GM23248 (cell line): Measurements from ENCODE around the gene SLC2A4.

Experiments
- EZH2 ChIP-seq: fragments of 200-600 bp; sonication (generic); IDR thresholded peaks from 2 replicates; pipeline ENCODE4 v1.6.1; 2018; ENCODE audit warnings: antibody characterized with exemption, mild to moderate bottlenecking; ENCODE audit not compliant: insufficient read depth, poor library complexity, severe bottlenecking
- EZH2phosphoT487 ChIP-seq: fragments of 200-600 bp; sonication (generic); IDR thresholded peaks from 2 replicates; pipeline ENCODE4 v1.6.1; 2018; ENCODE audit warnings: antibody characterized with exemption, moderate library complexity, mild to moderate bottlenecking, low read depth; ENCODE audit not compliant: insufficient read depth

DNA sequence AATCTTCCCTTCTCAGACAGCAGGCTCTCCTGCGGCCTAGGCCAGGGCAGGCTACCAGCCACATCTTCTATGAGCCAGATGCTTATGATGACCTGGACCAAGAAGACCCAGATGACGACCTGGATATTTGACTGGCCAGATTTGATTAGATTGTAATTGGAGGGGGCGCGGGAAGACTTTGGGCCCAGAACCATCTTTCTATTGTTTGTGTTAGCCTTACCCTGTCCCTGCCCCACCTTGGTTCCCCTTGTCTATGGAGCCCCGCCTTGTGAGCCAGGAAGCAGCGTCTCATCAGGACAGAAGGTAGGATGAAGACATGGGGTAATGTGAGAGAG, 22.0 kb upstream of the SLC2A4 start:
- TF ChIP-seq EZH2 (no peak), EZH2phosphoT487 (no peak)
